LHCN-M2 (cell line): ENCODE measurements around the gene BTK. TPM values are rescaled to one million over a fixed set of nuclear protein-coding genes. Genes with fewer than 3 reads are reported as not detected.
"Not testable (repeated sequence)": the region's sequence is repeated elsewhere in the genome, so short reads cannot be mapped to it uniquely, and the experiment has no call there.

Source experiments
- DNase-seq: peaks from one replicate; pipeline ENCODE4 v3.0.0-alpha.2; 2012; ENCODE audit warnings: low read depth
- total RNA-seq: library from RNA; depleted of rRNA; stranded (reverse); fragments of >200 nt; gene quantifications from 2 replicates; pipeline ENCODE4 v1.2.3, GENCODE V29; 2014; rRNA removed

Gene BTK
- total RNA-seq, 1 experiment from 2014 or later, result not detected

DNA sequence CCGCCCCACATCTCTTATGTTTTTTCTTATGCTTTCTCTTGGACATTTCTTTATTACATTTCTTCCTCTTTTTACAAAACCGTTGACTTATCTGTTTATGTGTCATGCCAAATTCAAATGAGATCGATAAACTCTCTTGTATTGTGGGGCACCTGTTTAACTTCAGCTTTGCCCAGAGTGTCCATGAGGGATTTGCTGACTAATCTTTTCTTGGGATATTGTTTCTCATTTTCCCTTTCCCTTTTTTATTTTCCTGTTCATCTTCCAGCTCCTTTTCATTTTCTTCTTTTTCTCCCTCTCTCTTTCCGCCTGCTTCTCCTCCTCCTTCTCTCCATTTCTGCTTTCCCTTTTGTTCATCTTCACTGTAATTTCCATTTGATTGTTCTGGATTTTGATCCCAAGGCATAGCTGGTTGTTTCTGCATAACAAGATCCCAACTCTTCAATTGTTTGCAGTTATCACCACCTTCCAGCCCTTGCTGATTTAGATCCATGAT lies 48.2 kb downstream of the BTK start:
- no peak for DNase-seq

DNA sequence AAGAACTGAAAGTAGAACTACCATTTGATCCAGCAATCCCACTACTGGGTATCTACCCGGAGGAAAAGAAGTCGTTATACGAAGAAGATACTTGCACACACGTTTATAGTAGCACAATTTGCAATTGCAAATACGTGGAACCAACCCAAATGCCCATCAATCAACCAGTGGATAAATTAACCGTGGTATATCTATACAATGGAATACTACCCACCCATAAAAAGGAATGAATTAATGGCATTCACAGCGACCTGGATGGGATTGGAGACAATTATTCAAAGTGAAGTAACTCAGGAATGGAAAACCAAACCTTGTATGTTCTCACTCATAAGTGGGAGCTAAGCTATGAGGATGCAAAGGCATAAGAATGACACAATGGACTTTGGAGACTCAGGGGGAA lies 51.7 kb downstream of the BTK start:
- DNase-seq, result not testable (repeated sequence)

DNA sequence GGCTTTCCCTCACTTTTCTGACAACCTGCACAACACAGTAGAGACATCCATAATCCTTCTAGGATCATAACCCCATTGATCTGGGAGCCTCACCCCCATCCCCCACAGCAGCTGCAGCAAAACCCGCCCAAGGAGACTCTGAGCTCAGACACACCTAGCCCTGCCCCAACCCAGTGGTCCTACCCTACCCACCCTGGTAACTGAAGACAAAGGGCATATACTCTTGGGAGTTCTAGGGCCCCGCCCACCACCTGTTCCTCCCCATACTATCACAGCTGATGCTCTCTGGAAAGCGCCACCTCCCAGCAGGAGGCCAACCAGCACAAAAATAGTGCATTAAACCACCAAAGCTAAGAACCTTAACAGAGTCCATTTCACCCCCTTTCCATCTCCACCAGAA lies 59.4 kb downstream of the BTK start:
- DNase-seq, result peak; percentile 14

DNA sequence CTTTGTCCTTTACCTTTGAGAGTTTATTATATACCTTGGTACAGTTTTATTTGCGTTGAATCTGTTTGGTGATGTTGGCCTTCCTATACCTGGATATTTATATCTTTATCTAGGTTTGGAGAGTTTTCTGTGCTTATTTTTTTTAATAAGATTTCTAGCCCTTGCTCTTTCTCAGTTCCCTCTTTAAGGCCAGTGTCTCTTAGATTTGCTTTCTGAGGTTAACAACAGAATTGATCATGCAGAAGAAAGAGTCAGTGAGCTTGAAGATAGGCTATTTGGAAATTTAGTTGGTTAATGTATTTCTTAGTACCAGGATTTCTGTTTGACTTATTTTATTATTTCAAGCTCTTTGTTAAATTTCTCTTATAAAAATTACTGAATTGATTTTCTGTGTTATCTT lies 82.2 kb downstream of the BTK start:
- DNase-seq, result no peak

Other genes with a start within 250 kb of the BTK start
- gene DRP2, start 166.4 kb downstream of the BTK start, total RNA-seq, result 2.5 and 3.1 TPM in 2 replicates
- 0.13 TPM in 1 of 2 replicates, not detected in the other for gene TAF7L, start 94.9 kb downstream of the BTK start, total RNA-seq
- gene TIMM8A, start 37.4 kb downstream of the BTK start, total RNA-seq, result 4.3 and 5.6 TPM in 2 replicates
- gene RPL36A, start 4.8 kb upstream of the BTK start, total RNA-seq, result 1,273 and 1,873 TPM in 2 replicates
- 52.1 and 62.6 TPM in 2 replicates for gene GLA, start 21.7 kb upstream of the BTK start, total RNA-seq
- gene HNRNPH2, start 22.0 kb upstream of the BTK start, total RNA-seq, result 65.1 and 71.9 TPM in 2 replicates
- gene ARMCX4, start 99.3 kb upstream of the BTK start, total RNA-seq, result 0.92 and 1.2 TPM in 2 replicates
- gene ARMCX1, start 164.4 kb upstream of the BTK start, total RNA-seq, result 52.3 and 73.5 TPM in 2 replicates
- gene ARMCX6, start 231.8 kb upstream of the BTK start, total RNA-seq, result 32.8 and 33.5 TPM in 2 replicates
- gene ARMCX3, start 237.0 kb upstream of the BTK start, total RNA-seq, result 45.4 and 47.0 TPM in 2 replicates